Neural progenitor cell (in vitro differentiated cells): ENCODE data around the gene MSL1.

Experiments used
- CTCF ChIP-seq: fragments of 200-600 bp; sonication (generic); IDR thresholded peaks from 2 replicates; pipeline ENCODE4 v1.5.1; 2017; ENCODE audit warnings: antibody characterized with exemption, mild to moderate bottlenecking
- EZH2 ChIP-seq: fragments of 200-600 bp; sonication (generic); IDR thresholded peaks from 2 replicates; pipeline ENCODE4 v1.6.1; 2017; ENCODE audit warnings: antibody characterized with exemption, mild to moderate bottlenecking, moderate library complexity
- EZH2phosphoT487 ChIP-seq: fragments of 200-600 bp; sonication (generic); IDR thresholded peaks from 2 replicates; pipeline ENCODE4 v1.6.1; 2017; ENCODE audit warnings: antibody characterized with exemption

GRCh38 chr17:40180694-40181093 is 58.9 kb downstream of the MSL1 start:
- TF ChIP-seq CTCF (no peak), EZH2phosphoT487 (no peak), EZH2 (no peak)
